GM21367 (cell line): ENCODE measurements around the gene PCYT2.
"Not testable (repeated sequence)": the region's sequence is repeated elsewhere in the genome, so short reads cannot be mapped to it uniquely, and the experiment has no call there.

Experiments used
- ATAC-seq: cut with Tn5 transposase; IDR thresholded peaks from one replicate; pipeline ENCODE4 v1.9.1; 2021; ENCODE audit not compliant: unreplicated experiment

The PCYT2 gene

DNA sequence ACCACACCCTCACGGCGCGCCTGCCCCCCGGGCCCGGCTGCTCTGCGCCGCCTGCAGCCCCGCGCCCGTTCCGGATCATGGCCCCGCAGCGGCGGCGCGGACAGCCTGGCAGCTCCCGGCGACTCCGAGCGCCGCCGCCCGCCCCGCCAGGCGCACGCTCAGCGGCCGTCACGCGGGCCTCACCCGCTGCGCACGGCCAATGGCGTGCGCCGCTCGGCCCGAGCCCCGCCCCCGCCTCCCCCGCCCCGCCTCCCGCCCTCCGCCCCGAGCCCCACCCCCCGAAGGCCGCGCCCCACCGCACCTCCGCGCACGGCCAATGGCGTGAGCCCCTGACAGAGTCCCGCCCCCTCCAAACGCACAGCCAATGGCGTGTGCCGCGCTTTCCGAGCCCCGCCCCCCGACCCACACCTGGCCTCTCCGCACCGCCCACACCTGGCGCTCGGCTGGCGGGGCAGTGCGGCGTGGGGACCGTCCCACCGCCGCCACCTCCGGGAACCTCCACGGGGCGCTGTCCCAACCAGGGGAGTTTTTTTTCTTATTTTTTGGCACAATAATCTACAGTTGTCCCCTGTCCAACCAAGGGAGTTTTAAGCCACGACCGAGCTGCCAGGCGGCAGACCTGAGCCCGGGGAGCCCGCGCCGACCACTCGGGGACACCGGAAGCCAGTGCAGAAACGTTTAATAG, at the start of gene PCYT2:
Gene PCYT2, minus strand, starts transcription at position 123 of the 685 bp plus-strand sequence. Its CDS starts 44 bp downstream, at position 79.
- peak; percentile 56 for ATAC-seq

DNA sequence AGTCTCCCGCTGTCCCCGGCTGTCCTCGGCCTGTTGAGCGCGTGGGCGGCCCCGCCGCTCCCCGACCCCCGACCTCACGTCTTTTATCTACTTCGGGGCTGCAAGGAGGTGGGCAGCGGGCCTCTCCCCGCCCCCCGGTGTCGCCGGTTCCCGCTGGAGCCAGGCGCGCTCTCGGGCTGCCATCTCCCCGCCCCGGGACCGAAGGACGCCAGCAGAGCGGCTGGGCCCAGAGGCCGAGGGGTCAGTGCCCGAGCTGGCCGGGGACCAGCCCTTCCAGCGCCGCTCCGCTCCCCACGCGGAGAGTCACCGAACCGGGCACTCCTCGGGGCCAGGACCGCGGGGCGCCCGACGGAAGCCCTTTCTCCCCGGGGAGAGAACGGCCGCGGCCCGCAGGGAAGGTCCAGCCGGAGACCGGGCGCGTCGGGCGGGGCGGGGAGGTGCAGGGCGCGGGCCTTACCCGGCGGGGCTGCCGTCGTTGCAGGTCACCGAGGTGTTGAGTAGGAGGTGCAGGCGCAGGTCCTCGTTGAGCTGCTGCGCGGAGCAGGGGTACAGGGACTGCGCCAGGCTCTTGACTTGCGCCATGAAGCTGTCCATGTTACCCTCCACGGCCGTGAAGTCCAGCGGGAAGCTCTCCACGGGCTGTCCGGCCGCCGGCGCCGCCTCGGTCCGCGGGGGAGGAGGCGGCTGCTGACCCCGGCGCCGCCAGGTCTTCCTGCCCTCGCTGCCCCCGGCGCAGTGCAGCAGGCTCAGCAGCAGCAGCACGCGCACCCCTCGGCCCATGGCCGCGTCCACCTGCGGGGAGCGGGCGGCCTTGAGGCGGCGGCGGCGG, 49.1 kb upstream of the PCYT2 start:
- no peak for ATAC-seq

DNA sequence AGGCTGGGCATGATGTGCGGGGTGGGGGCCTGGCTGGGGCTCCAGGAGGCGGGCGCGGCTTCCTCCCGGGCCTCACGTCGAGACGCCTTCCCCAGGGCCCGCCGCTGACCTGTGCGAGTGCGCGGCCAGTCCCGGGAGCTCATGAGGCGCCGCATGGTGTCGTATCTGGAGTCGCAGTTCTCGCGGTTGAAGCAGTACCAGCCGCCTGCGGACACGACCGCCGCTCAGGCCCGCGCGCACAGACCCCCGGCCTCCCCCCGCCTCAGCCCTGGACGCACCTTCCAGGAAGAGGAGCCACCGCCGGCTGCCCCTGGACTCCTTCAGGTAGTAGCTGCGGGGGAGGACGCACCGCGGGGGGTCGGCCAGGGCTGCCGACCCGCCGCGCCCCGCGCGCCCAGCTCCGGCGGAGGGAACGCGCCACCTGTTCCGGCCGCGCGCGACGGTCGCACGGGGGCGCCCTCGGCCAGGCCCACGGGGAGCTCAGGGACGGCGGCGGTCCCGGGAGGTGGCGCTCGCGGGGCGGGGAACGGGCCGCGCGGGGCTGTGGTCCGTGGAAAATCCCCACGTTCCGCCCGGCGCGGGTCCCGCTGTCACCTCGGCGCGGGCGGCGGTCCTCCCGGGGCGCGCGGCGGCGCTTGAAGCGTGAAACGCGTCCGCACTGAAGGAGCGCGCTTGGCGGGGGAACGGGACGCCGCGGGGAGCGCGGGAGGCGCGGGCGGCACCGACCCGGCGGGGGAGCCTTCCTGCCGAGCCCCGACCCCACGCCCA, 48.3 kb upstream of the PCYT2 start:
- no peak for ATAC-seq

DNA sequence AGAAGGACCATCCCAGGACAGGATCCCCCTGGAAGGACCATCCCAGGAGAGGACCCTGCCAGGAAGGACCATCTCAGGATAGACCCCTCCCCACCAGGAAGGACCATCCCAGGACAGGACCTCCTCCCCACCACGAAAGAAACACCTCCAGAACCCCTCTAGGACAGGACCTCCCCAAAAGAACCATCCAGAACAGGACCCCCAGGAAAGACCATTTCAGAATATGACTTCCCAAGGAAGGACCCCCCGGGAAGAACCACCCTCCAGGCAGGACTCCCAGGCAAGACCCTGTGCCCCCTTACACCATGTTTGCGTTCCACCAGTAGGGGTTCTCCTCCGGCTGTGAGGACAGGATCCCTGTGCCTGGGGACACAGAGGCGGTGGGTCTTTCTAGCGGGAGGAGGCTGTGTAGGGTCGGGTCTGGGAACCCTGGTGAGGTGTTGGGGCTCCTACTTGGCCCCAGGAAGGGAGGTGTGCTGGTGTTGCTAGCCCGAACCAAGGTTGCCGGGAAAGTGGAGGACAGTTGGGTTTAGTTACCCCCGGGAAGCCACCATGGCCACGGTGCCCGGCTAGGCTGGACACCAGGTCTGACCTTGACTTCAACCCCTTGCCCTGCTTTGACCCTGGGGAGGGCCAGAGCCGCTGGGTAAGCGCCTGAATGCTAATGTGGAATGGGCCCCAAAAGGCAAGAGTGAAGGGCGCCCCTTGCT, 47.6 kb upstream of the PCYT2 start:
- no peak for ATAC-seq

DNA sequence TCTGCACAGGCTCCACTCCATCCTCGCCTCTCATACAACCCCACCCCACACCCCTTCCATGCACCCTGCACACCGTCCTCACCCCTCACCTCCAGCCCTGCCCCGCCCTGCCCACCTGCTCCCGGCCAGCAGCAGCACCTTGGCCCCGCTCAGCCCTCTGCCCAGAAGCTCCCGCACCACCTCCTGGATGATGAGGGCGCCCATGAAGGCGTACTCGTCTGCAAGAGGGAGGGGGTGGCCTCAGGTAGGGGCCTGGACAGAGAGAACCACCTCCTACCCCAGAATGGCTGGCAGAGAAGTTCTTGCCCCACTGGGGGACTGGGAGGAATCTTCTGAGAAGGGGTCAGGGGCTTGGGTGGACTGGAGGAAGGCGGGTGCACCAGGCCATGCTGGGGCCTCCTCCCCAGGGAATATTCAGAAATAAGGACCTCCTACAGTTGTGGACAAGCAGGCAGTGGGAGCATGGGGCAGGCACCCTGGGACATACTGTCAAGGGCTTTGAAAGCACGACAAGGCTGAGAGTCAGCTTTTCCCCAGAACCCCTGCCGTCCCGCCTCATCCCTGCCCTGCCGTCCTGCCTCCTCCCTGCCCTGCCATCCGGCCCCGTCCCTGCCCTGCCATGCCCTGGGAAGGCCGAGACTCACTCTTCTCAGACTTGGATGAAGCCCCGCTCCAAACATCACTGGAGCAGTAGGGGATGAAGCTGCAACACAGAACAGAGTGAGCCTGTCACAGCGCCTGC, 46.7 kb upstream of the PCYT2 start:
- ATAC-seq = no peak

DNA sequence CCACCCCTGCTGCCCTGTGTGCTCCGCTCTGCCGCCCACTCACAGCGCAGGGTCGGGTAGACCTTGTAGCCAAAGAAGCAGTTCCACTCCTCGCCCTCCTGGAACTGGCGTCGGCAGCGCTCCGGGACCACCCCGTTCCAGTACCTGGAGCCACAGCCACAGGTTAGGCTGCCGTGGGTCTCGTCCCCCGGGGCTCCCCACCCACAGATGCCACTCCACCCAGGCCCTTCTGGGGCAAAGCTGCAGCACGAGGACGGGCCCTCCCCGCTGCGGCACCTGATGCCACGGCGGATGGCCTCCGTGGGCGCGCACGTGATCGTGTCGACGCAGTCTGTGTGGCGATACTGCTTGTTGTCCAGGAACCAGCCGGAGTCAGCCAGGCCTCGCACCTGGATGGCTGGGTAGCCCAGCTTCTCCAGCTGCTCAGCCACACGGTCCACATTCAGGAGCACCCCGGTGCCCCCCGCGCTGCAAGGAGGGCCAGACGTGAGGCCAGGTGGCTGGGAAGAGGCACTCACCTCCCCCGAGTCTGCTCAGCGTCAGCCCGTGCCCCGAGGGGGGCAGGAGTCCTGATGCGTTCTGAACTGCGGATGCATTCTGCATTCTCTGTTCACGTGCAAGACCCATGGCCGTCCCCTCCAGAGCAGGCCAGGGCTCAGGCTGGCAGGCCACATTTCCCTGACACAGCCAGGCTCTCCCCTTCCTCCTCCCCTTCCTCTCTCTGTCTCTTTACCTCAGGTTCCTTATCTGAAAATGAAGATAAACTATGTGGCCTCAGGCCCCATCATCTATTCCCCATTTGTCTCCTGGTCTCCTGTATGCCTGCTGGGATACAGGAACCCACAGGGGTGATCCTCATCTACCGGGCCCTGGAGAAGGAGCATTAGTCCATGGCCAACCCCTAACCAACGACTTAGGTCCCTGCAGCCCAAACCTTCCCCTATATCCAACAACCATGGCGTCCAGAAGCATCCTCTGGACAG, 45.7 kb upstream of the PCYT2 start:
- no peak for ATAC-seq

DNA sequence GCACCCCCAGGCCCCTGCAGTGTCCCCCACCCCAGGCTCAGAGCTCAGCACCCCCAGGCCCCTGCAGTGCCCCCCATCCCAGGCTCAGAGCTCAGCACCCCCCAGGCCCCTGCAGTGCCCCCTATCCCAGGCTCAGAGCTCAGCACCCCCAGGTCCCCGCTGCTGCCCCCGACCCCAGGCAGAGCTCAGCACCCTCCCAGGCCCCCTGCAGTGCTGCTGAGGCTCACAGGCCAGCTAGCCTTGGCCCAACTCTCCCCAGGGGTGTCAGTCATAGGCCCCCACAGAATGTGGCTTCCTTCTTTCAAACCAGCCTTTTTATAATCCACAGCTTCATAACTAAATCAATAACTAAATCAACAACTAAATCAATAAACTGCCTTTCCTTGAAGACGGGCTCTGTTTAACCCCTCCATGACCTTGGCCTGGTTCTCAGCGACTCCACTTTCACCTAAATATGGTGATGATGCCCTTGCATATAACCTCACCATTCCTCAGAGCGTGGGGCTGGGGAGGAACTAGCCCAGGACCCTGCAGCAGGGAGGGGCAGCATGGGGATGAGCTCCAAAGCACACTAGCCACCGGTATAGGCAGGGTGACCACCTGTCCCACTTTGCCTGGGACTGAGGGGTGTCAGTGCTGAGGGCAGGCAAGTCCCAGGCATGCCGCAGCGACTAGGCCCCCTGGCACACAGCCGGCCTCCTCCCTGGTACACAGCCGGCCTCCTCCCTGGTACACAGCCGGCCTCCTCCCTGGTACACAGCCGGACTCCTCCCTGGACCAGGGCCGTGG, 44.8 kb upstream of the PCYT2 start:
- ATAC-seq = no peak

DNA sequence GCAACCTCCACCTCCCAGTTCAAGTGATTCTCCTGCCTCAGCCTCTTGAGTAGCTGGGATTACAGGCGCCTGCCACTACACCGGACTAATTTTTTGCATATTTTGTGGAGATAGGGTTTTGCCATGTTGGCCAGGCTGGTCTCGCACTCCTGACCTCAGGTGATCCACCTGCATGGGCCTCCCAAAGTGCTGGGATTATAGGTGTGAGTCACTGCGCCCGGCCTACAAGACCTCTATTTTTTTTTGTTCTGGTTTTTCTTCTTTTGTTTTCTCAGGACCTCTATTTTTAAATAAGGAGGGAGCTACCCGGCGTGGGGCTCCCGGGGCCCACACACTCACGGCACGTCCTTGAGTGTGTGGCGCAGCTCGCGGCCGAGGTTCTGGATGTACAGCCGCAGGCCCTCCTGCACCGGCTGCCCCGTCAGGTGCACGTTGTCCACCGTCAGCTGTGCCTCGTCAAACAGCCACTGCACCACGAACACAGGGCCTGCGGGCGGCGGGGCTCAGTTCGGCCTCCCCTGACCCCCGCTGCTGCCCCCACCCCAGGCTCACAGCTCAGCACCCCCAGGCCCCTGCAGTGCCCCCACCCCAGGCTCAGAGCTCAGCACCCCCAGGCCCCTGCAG, 44.0 kb upstream of the PCYT2 start:
- no peak for ATAC-seq

DNA sequence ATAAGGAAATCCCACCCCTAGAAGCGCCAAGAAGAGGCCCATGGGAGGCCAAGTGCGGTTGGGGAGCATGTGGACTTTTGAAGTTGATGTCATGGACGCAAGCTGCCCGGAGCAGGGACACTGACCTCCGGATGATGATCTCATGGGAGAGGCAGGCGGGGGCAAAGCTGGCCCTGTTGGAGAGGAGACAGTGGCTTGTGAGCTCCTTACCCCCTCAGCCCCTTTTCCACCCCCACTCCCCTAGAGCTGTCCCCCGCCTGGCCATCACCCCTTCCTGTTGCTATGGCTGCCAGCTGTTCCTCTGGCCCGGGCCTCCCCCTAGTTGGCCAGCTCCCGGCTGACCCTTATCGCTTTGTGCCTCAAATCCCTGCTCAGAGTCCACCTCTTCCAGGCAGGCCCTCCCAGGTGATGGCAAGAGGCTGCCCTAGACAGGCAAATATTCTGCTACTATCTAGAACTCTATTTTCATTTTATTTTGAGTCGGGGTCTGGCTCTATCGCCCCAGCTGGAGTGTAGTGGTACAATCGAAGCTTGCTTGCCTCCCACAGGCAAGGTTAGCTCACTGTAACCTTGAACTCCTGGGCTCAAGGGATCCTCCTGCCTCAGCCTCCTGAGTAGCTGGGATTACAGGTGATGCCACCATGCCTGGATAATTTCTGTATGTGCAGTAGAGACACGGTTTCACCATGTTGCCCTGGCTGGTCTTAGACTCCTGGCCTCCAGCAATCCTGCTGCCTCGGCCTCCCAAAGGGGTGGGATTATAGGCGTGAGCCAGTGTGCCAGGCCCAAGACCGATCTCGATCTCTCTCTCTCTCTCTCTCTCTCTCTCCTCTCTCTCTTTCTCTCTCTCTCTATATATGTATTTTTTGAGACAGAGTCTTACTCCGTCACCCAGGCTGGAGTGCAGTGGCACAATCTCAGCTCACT, 43.2 kb upstream of the PCYT2 start:
- ATAC-seq = no peak

DNA sequence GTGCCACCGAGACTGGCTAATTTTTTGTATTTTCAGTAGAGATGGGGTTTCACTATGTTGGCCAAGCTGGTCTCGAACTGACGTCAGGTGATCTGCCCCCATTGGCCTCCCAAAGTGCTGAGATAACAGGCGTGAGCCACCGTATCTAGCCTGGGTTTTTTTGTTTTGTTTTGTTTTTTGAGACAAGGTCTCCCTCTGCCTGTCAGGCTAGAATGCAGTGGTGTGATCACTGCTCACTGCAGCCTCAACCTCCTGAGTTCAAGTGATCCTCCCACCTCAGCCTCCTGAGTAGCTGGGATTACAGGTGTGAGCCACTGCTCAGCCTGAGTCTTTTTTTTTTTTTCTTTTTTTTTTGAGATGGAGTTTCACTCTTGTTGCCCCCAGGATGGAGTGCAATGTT, 42.2 kb upstream of the PCYT2 start:
- not testable (repeated sequence) for ATAC-seq

DNA sequence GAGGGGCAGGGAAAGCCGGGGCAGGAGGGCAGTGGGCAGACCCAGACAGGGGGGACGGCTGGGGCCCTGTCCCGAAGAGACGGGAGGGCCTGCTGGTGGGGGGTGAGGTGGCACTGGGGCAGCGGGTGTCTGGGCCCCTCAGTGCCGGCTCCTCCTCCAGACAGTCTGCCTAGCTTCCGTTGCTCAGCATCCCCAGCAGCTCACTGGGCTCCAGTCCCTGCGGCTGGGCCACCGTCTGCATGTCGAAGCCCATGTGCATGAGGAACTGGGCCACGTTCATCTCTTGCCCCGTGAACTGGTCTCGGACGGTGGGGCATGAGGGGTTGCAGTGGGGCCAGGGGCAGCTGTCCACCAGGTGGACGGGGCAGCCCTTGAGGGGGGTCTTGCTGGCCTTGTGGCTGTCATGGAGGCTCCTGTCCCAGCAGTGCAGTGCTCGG, 41.6 kb upstream of the PCYT2 start:
- no peak for ATAC-seq

DNA sequence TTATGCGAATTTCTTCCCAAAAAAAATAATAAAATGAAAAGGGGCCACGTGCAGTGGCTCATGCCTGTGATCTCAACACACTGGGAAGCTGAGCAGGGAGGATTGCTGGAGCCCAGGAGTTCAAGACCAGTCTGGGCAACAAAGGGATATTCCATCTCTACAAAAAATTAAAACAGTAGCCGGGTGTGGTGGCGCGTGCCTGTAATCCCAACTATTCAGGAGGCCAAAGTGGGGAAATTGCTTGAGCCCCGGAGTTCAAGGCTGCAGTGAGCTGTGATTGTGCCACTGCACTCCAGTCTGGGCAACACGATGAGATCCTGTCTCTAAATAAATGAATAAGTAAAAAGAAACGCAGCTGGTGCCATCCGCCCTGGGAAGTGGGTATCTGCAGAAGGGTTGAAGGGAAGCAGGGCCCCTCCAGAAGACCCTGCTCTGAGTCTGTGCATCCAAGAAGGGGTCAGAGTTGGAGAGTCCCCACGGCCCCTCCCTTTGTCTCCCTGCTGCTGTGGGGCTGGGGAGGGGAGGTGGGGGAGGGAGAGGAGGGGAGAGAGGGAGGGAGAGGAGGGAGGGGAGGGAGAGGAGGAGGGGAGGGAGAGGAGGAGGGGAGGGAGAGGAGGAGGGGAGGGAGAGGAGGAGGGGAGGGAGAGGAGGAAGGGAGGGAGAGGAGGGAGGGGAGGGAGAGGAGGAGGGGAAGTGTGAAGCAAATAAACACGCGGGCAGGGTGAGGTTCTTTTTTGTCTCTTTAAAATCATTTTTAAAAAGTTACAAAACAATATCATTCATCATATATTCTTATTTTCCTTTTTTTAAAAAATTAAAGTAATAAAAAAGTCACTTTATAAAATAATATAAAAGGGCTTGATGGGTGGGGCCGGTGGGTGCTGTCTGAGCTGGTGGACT, 40.8 kb upstream of the PCYT2 start:
- ATAC-seq = no peak

DNA sequence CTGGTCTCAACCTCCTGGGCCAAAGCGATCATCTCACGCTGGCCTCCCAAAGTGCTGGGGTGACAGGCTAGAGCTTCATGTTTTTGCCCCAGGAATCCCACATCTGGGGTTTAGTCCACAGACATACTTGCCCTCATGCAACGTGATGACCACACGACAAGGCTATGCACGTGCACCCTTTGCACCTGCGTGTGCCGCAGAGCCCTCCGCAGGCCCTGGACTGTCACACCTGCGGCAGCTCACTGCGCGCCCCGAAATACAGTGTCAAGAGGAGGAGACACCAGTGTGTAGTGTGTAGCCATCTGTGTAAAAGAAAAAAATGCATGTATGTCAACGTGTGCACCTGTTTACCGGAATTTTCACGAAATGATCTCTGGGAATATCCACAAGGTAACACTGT, 39.3 kb upstream of the PCYT2 start:
- no peak for ATAC-seq

DNA sequence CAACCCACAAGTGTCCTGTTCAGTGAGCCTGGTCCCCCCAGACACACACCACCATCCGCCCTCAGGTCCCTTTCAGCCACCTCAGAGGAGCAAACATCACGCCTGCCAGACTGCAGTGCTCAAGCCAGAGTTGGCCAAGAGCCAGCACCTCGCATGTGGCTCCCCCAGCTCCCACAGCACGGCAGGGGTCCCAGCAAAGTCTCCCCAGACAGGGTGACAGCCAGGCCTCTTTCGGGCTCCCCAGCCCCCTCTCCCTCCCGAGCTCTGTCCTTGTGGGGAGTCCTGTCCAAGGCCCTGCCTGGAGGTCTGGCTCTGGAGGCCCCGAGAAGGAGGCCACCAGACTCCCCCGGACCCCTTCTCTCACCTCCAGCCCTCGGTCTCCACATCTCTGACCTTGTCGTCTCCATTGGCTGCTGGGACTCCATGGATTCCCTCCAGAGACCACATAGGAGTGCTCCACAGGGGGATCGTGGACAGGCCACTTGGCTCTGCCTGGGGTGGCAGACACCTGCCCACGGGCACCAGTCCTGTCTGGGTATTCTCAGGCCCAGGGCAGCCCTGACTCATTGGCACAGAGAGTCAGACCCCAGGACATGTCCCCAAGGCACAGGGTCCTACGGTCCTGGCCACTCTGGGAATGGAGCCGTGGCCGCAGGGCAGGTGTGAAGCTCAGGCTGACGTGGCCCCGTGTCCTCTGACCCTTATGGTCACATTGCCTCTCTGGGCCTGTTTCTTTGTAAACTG, 37.6 kb upstream of the PCYT2 start:
- no peak for ATAC-seq

DNA sequence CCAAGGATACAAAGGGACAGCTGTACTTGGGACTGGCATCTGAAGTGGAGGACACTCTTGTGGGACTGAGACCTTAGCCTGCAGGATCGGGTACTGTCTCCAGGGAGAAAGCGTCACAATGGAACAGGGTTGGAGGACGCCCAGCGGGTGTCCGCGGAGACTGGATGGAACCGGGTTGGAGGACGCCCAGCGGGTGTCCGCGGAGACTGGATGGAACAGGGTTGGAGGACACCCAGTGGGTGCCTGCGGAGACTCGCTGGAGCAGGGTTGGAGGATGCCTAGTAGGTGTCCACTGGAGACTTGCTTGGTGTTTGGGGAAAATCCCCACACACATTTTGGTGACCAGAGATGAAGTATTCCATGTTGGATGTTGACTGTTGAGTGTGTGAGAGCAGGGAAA, 36.0 kb upstream of the PCYT2 start, which contains the start of gene MYADML2:
Gene MYADML2, minus strand, starts transcription at position 45 of the 400 bp plus-strand sequence. CDS start 5,492 bp downstream, outside the sequence.
- ATAC-seq = no peak
